Sciatic nerve (tissue), 2 donors: ENCODE data around the gene NACC2. TPM values are rescaled to one million over a fixed set of nuclear protein-coding genes. Genes with fewer than 3 reads are reported as not detected.

Experiments used
- ATAC-seq: fragments of 200-7000 bp; cut with Tn5 transposase; one replicate; pipeline ENCODE4 v1.9.1; 2020; ENCODE audit warnings: mild to moderate bottlenecking, moderate library complexity
- DNase-seq: peaks from one replicate; pipeline ENCODE4 v3.0.0-alpha.2; 2020; ENCODE audit warnings: low spot score
- intact Hi-C: fragments of 100-400 bp; cut with DNase I; formaldehyde crosslinking; loops from one replicate; pipeline ENCODE4 v1.14.2; 2022
- total RNA-seq: library from RNA; stranded (reverse); fragmentation: NEBNext Ultra II Directional; extraction: Animal tissue kit (Norgen Biotek cat#: 25700); gene quantifications from one replicate; pipeline ENCODE4 v1.2.1, GENCODE V29; 2021
- donor health status: DM: no; HTN: no; CAD: no.
- donor health status: DM: no; HTN: no; CAD: no.

Gene NACC2
- total RNA-seq, 1 donor from 2014 or later: 56.8 TPM

GRCh38 chr9:136010615-136011361, 84.3 kb downstream of the NACC2 start:
- intact Hi-C loops: no loop called here
- no peak for ATAC-seq
- DNase-seq: no peak

GRCh38 chr9:136010176-136010575, 84.9 kb downstream of the NACC2 start:
- DNase-seq (no peak), ATAC-seq (no peak)
- intact Hi-C loops: no loop called here

GRCh38 chr9:136009516-136009915, 85.6 kb downstream of the NACC2 start:
- intact Hi-C loops: no loop called here
- ATAC-seq (no peak), DNase-seq (no peak)

GRCh38 chr9:136008693-136008997, 86.4 kb downstream of the NACC2 start:
- intact Hi-C loops: no loop called here
- ATAC-seq (no peak), DNase-seq (no peak)

- intact Hi-C loops: no loop called here
- DNase-seq (no peak), ATAC-seq (no peak)
Observed at GRCh38 chr9:136007934-136008692, 87.0 kb downstream of the NACC2 start.

- DNase-seq: no peak
- ATAC-seq: no peak
- intact Hi-C loops: no loop called here
Observed at GRCh38 chr9:136007276-136007933, 87.7 kb downstream of the NACC2 start.

GRCh38 chr9:136006169-136006568, 88.9 kb downstream of the NACC2 start:
- ATAC-seq: no peak
- intact Hi-C loops: no loop called here
- no peak for DNase-seq

- ATAC-seq: no peak
- intact Hi-C loops: no loop called here
- no peak for DNase-seq
Observed at GRCh38 chr9:136004712-136005111, 90.4 kb downstream of the NACC2 start.

- DNase-seq (no peak), ATAC-seq (no peak)
- intact Hi-C loops: no loop called here
Observed at GRCh38 chr9:136004219-136004618, 90.9 kb downstream of the NACC2 start.

- DNase-seq (no peak), ATAC-seq (peak; percentile 21)
- intact Hi-C loops: no loop called here
Observed at GRCh38 chr9:136003411-136004218, 91.5 kb downstream of the NACC2 start.

GRCh38 chr9:136002881-136003280, 92.2 kb downstream of the NACC2 start:
- no peak for DNase-seq
- ATAC-seq: peak; percentile 66
- intact Hi-C loops: no loop called here

- intact Hi-C loops: no loop called here
- ATAC-seq (no peak), DNase-seq (no peak)
Observed at GRCh38 chr9:136002215-136002614, 92.9 kb downstream of the NACC2 start.

- no peak for ATAC-seq
- DNase-seq: no peak
- intact Hi-C loops: no loop called here
Observed at GRCh38 chr9:136001231-136001630, 93.9 kb downstream of the NACC2 start.

GRCh38 chr9:135998410-135999071, 96.5 kb downstream of the NACC2 start:
- DNase-seq: no peak
- intact Hi-C loops: no loop called here
- no peak for ATAC-seq

GRCh38 chr9:135998016-135998380, 97.1 kb downstream of the NACC2 start:
- ATAC-seq (no peak), DNase-seq (no peak)
- intact Hi-C loops: no loop called here

- intact Hi-C loops: no loop called here
- DNase-seq: no peak
- ATAC-seq: no peak
Observed at GRCh38 chr9:135997090-135998015, 97.7 kb downstream of the NACC2 start.

- no peak for ATAC-seq
- intact Hi-C loops: no loop called here
- DNase-seq: no peak
Observed at GRCh38 chr9:135995816-135996215, 99.3 kb downstream of the NACC2 start.
